ENCODE results near the gene ZFP91.

- no peak for TF ChIP-seq POLR2A (IDR thresholded peaks at IDR 0.05)
- TF ChIP-seq CTCF (IDR thresholded peaks at IDR 0.05) = no peak
Observed at GRCh38 chr11:58591659-58592058, 12.8 kb downstream of the ZFP91 start.

All from tibial nerve (tissue), 3 donors.